GM18505 (cell line): ENCODE results near the gene SPEN.

Source experiments
- ATAC-seq: cut with Tn5 transposase; IDR thresholded peaks from one replicate; pipeline ENCODE4 v1.9.1; 2021; ENCODE audit not compliant: unreplicated experiment
- POLR2A ChIP-seq: IDR thresholded peaks from 4 replicates; pipeline ENCODE4 v1.6.1; 2011; ENCODE audit warnings: borderline replicate concordance; ENCODE audit not compliant: insufficient read depth, insufficient read length; ENCODE audit errors: extremely low read depth

Gene SPEN

DNA sequence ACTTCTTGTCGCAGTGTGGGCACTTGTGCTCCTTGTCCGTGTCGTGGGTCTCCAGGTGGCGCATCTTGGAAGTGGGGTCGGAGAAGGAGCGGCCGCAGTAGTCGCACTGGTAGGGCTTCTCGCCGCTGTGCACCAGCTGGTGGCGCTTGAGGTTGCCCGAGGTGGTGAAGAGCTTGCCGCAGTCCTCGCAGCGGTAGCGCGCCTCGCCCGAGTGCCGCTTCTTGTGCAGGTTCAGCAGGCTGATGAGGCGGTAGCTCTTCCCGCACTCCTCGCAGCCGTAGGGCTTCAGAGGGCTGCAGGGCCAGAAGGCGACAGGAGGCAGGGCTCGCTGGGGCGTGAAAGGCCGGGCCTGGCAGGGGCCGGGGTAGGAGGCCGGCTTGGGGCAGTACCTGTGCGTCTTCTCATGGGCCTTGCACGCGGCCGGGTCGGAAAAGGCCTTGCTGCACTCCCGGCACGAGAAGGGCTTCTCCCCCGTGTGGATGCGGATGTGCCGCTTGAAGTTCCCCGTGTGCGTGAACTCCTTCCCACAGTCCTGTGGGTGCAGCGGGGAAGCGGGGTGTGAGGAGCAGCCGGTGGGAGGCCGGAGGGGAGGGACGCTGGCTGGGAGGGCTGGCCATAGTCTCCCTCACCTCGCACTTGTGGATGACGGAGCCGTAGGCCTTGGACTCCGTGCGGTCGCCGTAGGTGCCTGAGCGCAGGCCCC lies 97.0 kb downstream of the SPEN start:
- ATAC-seq: no peak
- no peak for TF ChIP-seq POLR2A

DNA sequence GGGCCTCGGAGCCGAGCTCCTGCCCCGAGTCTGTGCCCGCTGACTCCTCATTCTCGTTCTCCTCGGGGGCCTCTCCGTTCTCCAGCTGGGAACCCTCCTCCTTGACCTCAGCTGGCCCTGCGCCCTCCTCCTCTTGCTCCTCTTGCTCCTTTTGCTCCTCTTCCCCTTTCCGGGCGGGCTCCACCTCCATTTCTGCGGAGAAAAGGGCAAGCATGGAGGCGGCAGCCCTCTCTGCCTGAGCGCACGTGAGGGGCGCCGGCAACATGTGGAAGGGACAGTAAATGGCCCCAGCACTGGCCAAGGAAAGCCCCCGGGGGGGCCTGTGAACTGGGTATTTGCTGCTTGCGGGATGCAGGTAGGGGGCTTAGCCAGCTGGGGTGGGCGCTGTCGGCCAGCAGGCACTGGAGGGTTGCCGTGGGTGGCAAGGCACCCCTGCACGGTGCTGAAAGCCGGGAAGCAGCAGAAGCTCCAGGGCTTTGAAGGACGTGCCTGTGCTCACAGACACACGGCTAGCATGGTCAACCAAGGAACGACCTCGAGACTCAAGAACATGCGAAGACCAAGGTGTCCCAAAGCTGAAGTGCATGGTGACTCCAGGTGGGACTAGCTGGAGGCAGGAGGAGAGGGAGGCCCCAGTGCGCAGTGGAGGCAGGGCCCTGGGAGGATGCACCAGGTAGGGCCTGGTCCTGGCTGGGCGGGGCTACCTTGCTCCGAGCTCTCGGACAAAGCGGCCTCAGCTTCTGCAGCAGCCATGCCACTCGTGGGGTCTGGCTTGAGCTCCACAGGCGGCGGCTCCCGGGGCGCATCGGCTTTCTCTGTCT lies 97.7 kb downstream of the SPEN start:
- no peak for TF ChIP-seq POLR2A
- ATAC-seq: no peak

DNA sequence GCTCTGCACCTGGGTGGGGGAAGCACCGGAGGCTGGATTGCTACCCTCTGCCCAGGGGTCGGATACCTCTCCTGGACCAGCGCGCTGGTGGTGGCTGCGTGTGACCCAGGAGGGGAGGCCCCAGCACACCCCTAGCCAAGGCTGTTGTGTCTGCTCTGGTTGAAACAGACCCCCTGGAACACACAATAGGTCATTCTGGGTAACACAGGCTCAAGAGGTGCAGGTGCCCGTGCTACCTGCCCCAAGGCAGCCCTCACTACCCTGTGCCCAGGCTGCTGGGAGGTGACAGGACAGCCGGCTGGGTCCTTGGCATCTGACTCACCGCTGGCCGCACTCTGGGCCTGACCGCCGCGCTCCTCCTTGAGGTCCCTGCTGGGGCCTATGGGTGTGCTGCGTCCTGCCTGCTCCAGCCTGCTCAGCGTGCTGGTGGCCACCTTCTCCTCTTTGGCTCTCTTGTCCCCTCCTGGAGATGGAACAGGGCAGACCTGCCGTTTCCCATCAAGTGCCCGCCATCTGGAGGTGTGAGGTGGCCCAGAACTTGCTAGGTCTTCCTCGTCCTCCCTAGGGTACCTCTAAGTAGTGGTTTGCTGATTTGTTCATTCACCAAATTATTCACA lies 98.4 kb downstream of the SPEN start:
- no peak for TF ChIP-seq POLR2A
- no peak for ATAC-seq

- no peak for ATAC-seq
- TF ChIP-seq POLR2A: no peak
Observed at GRCh38 chr1:15946571-15947381, 99.3 kb downstream of the SPEN start.

- no peak for ATAC-seq
Observed at GRCh38 chr1:15947382-15948090, 100.0 kb downstream of the SPEN start.

DNA sequence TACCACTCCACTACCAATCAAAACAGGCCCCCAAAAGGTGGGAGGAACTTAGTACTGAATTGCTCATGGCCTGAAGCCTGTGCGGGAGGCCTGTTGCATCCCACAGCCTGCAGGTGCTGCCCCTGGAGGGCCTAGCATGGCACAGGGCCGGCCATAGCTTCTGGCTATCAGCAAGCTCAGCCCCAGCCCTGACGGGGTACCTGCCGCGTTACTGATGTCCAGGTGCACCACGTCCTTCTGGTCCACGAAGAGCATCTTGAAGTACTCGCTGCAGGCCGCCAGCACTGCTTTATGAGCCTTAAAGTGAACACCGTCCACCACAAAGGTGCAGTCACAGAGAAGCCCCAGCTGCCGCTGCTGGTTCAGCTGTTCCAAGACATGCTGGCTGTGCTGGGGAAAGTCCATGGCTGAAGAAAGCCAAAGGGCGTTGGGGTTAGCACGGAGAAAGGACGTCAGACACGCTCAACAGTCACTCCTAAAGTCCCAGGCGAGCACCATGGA lies 100.6 kb downstream of the SPEN start:
- TF ChIP-seq POLR2A: no peak
- no peak for ATAC-seq

More at GRCh38 chr1:15947382-15948090, 100.0 kb downstream of the SPEN start:
- TF ChIP-seq POLR2A: no peak

- no peak for TF ChIP-seq POLR2A
- no peak for ATAC-seq
Observed at GRCh38 chr1:15948595-15949452, 101.3 kb downstream of the SPEN start.

GRCh38 chr1:15949453-15950245 lies 102.1 kb downstream of the SPEN start:
- peak; percentile 54 for ATAC-seq
- peak; percentile 54 for TF ChIP-seq POLR2A

DNA sequence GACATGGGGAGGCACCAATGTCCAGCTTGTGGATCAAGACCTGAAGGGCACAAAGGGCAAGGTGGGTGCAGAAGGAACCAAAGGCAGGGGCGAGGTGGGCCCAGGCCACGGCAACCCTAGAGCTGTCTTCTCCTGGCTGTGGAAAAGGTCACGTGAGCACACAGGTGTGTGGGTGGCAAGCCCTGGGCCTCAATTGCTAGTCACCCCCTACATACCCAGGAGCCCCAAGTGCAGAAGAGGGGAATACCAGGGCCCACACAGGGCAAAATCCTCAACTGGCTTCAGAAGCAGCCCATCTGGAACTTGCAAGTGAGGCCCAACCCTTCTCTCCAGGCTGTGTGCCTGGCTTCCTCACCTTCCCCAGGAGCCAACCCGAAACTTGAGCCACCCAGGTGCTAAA lies 102.8 kb downstream of the SPEN start:
- ATAC-seq: no peak
- TF ChIP-seq POLR2A: no peak

GRCh38 chr1:15950763-15951295 lies 103.3 kb downstream of the SPEN start:
- ATAC-seq: no peak
- TF ChIP-seq POLR2A: no peak

GRCh38 chr1:15951341-15952153 lies 104.0 kb downstream of the SPEN start:
- no peak for TF ChIP-seq POLR2A
- no peak for ATAC-seq
